GM19193 (cell line): ENCODE data around the gene NELL1.

Experiments used
- POLR2A ChIP-seq: IDR thresholded peaks from 4 replicates; pipeline ENCODE4 v1.6.1; 2011; ENCODE audit not compliant: insufficient read depth, insufficient read length; ENCODE audit errors: extremely low read depth

Gene NELL1

GRCh38 chr11:21321072-21321471, 651.7 kb downstream of the NELL1 start:
- no peak for TF ChIP-seq POLR2A

GRCh38 chr11:21321530-21321929, 652.1 kb downstream of the NELL1 start:
- TF ChIP-seq POLR2A: no peak

GRCh38 chr11:21323617-21324016, 654.2 kb downstream of the NELL1 start:
- no peak for TF ChIP-seq POLR2A

GRCh38 chr11:21343204-21343603, 673.8 kb downstream of the NELL1 start:
- no peak for TF ChIP-seq POLR2A

- TF ChIP-seq POLR2A: no peak
These were observed 677.0 kb downstream of the NELL1 start for GRCh38 chr11:21346361-21346760.

- TF ChIP-seq POLR2A: no peak
These were observed 681.2 kb downstream of the NELL1 start for GRCh38 chr11:21350613-21351012.

GRCh38 chr11:21353425-21353824, 684.0 kb downstream of the NELL1 start:
- TF ChIP-seq POLR2A: no peak

- TF ChIP-seq POLR2A: no peak
These were observed 695.7 kb downstream of the NELL1 start for GRCh38 chr11:21364866-21365624.

- TF ChIP-seq POLR2A: no peak
These were observed 700.6 kb downstream of the NELL1 start for GRCh38 chr11:21369947-21370346.

- no peak for TF ChIP-seq POLR2A
These were observed 701.7 kb downstream of the NELL1 start for GRCh38 chr11:21371044-21371443.

- no peak for TF ChIP-seq POLR2A
These were observed 703.3 kb downstream of the NELL1 start for GRCh38 chr11:21372672-21373071.

- TF ChIP-seq POLR2A: no peak
These were observed 705.0 kb downstream of the NELL1 start for GRCh38 chr11:21374376-21374775.

- no peak for TF ChIP-seq POLR2A
These were observed 716.5 kb downstream of the NELL1 start for GRCh38 chr11:21385669-21386440.

GRCh38 chr11:21390430-21390829, 721.0 kb downstream of the NELL1 start:
- TF ChIP-seq POLR2A: no peak

- TF ChIP-seq POLR2A: no peak
These were observed 727.1 kb downstream of the NELL1 start for GRCh38 chr11:21396342-21397008.
